Colon (tissue), 2 donors: Measurements from ENCODE around the gene NOP14.
"Not testable (repeated sequence)": the region's sequence is repeated elsewhere in the genome, so short reads cannot be mapped to it uniquely, and the experiment has no call there.

Experiments used
- FAIRE-seq: peaks from 2 replicates; lab custom pipeline; 2012; peaks lifted over from hg19 to GRCh38; lab: Jason Lieb, UNC
- donor health status: control.
- donor health status: control.

Gene NOP14

GRCh38 chr4:2963175-2963965, at the start of gene NOP14, which contains the start of gene GRK4:
TSS of gene NOP14 (minus strand) at chr4:2963406. CDS start at chr4:2963319, 87 bp downstream.
TSS of gene GRK4 (plus strand) at chr4:2963571. CDS start at chr4:2964071, 500 bp downstream.
- FAIRE-seq = no peak

GRCh38 chr4:3011456-3012220, 48.4 kb upstream of the NOP14 start:
- FAIRE-seq = no peak

DNA sequence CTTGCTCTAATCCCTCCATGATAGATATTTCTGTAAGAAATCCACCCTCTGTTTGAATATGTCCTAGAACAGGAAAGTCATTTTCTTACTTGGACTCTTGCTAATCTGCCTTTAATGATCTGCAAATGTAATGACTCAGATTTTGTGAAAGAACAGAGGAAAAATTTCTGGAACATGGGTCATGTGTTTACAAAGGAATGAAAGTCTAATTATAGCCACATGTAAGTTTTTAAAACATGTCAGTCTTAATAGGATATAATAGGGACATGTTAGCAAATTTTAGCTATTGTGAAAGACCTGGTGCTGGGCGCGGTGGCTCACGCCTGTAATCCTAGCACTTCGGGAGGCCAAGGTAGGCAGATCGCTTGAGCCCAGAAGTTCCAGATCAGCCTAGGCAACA, 47.8 kb upstream of the NOP14 start:
- no peak for FAIRE-seq

- no peak for FAIRE-seq
These were observed 47.4 kb upstream of the NOP14 start for GRCh38 chr4:3010577-3010976.

- FAIRE-seq = no peak
These were observed 46.2 kb upstream of the NOP14 start for GRCh38 chr4:3009422-3009821.

- no peak for FAIRE-seq
These were observed 44.5 kb upstream of the NOP14 start for GRCh38 chr4:3007724-3008123.

GRCh38 chr4:2996415-2996814, 33.2 kb upstream of the NOP14 start:
- no peak for FAIRE-seq

DNA sequence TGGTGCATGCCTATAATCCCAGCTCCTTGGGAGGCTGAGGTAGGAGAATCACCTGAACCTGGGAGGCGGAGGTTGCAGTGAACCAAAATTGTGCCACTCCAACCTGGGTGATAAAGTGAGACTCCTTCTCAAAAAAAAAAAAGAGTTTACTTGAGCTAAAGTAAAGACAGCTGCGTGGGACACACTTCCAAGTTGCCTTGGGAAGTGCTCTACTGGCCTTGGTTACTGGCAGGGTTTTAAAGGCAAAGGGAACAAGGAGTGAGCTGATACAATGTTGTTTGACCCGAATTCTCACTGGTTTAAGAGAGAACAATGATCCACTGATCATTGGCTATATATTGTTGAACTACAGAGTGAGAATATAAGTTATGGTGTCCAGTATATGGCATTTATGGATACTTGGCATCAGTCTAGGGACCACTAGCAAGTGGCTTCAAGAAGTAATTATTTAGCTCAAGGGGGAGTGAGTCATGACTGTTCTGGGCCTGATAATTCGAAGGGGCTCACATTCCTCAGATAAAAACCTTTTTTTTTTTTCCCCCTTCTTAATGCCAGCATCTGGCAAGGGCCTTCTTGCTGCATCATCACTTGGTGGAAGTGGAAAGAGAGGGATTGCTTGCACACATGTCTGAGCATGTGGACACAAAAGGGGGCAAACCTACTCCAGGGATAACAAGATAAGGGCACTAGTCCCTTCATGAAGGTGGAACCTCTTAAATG, 32.5 kb upstream of the NOP14 start:
- FAIRE-seq = no peak

- no peak for FAIRE-seq
These were observed 31.7 kb upstream of the NOP14 start for GRCh38 chr4:2994917-2995316.

GRCh38 chr4:2991243-2991642, 28.0 kb upstream of the NOP14 start:
- FAIRE-seq = no peak

DNA sequence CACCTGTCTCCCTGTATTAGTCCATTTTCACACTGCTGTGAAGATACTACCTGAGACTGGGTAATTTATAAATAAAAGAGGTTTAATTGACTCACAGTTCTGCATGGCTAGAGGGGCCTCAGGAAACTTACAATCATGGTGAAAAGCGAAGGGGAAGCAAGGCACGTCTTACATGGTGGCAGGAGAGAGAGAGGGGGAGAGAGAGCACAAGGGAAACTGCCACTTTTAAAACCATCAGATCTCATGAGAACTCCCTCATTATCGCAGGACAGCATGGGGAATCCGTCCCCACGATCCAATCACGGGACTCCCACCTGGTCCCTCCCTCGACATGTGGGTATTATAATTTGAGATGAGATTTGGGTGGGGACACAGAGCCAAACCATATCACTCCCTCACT, 20.5 kb upstream of the NOP14 start:
- FAIRE-seq = not testable (repeated sequence)

DNA sequence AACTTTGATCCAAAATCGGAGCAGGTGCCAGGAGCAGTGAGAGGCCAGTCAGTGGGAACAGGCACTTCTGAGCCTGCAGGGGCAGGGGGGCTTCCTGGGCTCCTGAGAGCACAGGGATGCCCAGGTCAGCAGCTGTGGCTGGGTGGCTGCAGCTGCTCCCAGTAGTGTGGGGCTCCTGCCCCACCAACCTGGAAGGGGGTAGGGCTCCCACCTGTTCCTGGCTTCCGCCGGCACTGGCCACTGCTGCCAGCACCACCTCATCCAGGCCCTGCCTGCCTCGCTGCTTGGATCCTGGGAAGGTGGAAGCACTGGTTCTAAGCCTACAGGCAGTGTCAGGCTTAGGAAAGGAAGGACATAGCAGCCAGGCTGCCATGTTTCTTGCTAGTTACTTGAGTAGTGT, 18.8 kb upstream of the NOP14 start:
- no peak for FAIRE-seq

GRCh38 chr4:2981256-2981819, 18.1 kb upstream of the NOP14 start:
- FAIRE-seq = no peak

DNA sequence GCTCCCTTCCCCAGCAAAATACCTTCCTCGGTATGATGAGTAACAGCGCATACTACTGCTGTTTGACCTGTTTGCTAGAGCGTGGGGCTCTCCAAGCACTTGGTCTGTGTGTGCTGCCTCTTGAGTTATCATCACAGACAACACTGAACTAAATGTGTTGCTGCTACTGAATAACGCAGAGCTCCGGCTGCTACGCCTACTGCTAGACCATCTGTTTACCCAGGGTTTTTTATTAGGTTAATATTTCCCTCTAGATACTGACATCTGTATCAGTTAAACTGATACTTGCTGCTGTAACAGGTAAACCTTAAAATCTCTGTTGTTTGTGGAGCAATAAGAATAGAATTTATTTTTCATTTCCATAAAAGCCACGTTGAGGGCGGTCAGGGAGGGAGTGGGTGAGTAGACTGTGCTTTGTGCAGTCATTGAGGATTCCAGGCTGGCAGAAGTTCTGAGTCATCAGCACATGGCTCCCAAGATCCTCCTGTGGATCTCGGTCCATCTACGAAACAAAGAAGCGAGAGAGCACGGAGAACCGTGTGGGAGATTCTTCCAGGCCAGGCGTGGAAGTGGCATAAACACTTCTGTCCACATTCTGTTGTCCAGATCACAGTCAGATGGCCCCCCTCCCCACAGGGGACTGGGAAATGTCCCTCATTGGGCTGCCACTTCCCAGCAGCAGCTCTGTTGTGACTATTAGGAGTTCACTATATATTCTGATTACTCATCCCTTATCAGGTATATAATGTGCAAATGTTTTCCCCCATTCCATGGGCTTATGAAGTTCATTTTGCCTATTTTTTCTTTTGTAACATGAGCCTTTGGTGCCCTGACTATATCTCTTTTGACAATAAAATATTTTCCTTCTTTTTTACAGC, 14.2 kb upstream of the NOP14 start:
- FAIRE-seq = no peak

DNA sequence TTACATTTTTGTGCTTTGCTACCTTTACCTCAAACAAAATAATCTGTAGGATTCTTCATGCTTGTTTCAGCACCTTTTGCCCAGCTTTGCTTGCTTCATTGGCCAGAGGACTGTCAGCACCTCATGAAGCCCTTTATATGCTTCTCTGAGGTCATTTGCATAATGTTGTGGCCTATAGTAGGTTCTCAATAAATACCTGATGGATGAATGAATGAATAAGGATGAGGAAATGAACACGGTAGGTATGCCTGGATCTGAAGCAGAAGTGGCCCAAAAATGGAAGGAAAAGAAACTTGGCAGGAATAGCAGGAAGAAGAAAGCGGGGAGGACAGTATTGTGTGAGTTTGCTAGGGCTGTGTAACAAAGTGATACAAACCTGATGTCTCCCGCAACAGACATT, 8.1 kb upstream of the NOP14 start:
- no peak for FAIRE-seq

DNA sequence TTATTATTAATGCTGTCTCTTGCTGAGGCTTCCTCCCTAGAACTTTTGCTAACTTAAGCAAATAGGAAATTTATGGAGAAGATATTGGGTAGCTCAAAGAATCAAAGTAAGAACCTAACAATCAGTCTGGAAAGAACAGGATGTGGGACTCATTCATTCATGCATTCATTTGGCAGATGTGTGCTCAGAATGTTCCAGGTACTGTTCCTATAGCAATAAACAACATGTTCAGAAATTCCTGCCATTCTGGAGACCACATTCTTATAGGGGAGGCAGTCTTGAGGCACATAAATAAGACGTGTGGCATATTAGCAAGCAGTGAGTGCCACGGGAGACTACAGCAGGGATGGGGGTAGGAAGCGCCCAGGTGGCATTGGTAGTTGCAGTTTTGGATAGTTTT, 5.2 kb upstream of the NOP14 start:
- FAIRE-seq = no peak

GRCh38 chr4:2965262-2965661, 2.1 kb upstream of the NOP14 start:
- FAIRE-seq = no peak

DNA sequence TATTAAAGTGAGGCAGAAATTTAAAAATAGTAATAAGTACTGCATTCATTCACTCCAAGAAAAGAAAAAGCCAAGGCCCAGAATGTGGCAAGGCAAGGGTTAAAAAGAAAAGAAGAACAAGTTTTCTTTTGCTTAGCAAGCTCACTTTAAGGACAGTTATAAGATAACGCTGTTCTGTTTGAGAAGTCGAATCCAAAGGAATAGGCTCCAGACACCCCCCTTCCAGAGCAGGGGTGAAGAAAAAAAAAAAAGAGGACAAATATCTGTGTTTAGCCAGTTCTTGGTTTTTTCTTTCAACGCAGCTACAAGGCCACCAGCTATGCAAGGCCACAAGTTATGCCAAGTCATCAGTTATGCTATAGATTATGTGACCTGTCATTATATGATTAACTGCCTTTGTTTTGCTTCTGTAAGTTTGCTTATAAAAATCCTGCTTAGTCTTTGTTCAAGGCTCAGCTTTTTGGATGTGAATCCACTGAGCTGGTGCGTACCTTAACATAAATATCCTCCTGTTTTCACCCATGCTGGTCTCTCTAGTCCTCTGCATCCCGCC, 1.6 kb upstream of the NOP14 start:
- no peak for FAIRE-seq

DNA sequence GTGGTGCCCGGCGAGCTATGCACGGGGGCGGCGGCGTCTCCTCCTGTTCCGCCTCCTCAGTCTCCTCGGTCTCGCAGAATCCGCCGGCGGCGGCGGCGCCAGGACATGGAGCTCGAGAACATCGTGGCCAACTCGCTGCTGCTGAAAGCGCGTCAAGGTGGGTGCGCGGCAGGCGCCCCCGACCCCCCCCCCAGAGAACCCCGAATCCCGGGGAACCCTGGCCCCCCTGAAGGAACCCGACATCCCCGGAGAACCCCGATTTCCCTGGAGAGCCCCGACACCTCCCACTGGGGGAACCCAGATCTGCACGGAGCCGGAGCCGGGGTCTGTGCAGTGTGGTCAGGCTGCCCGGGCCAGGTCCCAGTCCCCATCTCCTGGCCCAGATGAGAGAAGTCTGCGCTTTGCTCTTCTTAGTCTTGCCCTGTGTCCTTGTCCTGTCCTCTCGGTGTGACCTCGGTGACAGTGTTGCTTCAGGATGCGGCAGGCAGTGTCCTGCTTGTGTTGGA, 813 bp upstream of the NOP14 start:
- no peak for FAIRE-seq

DNA sequence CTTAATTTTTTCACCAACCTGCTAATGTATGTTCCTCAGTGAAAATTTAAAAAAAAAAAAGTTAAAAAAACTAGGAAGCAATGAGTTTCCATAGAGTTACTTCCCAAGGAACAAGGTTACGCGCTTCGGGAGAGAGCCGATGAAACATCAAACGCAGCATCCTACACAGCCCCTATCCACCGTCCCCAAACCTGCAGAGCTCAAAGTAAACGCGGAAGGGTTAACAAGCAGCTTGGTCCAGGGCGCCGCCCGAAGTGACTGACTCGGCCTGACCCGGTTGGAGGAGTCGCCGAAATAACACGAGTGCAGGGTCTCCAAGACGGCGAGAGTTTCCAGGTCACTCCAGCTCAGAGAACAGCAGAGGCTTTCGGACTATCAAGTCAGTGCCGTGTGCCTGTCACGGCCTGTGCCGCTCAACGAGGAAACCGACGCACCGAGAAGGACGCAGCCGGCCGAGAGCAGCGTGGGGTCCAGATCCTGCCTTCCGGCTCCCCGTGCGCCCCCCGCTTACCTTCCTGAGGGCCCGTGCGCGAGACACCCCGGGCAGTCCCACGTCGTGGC, 512 bp downstream of the NOP14 start:
- no peak for FAIRE-seq
